ENCODE measurements around the gene MYL3.

Gene MYL3

GRCh38 chr3:46899151-46900006, 36.1 kb upstream of the MYL3 start:
- DNase-seq: no peak

GRCh38 chr3:46898321-46899150, 35.3 kb upstream of the MYL3 start:
- DNase-seq: no peak

- no peak for DNase-seq
These were observed 34.6 kb upstream of the MYL3 start for GRCh38 chr3:46897829-46898320.

- no peak for DNase-seq
These were observed 33.8 kb upstream of the MYL3 start for GRCh38 chr3:46897031-46897430.

GRCh38 chr3:46896386-46896785, 33.1 kb upstream of the MYL3 start:
- DNase-seq: no peak

GRCh38 chr3:46895761-46896160, 32.5 kb upstream of the MYL3 start:
- no peak for DNase-seq

- DNase-seq: peak; percentile 50 to 76 (median 60)
These were observed 32.0 kb upstream of the MYL3 start for GRCh38 chr3:46895204-46895660.

- no peak for DNase-seq
These were observed 31.0 kb upstream of the MYL3 start for GRCh38 chr3:46894256-46894655.

- DNase-seq: no peak
These were observed 30.5 kb upstream of the MYL3 start for GRCh38 chr3:46893763-46894162.

- no peak for DNase-seq
These were observed 30.0 kb upstream of the MYL3 start for GRCh38 chr3:46893146-46893748.

- DNase-seq: no peak
These were observed 29.3 kb upstream of the MYL3 start for GRCh38 chr3:46892285-46893145.

- DNase-seq: no peak
These were observed 27.9 kb upstream of the MYL3 start for GRCh38 chr3:46891132-46891531.

- DNase-seq: no peak
These were observed 26.9 kb upstream of the MYL3 start for GRCh38 chr3:46890132-46890531.

- DNase-seq: no peak
These were observed 26.3 kb upstream of the MYL3 start for GRCh38 chr3:46889381-46890110.

- no peak for DNase-seq
These were observed 25.5 kb upstream of the MYL3 start for GRCh38 chr3:46888705-46889104.

- DNase-seq: no peak
These were observed 24.8 kb upstream of the MYL3 start for GRCh38 chr3:46887980-46888494.

- DNase-seq: no peak
These were observed 22.4 kb upstream of the MYL3 start for GRCh38 chr3:46885612-46886011.

- no peak for DNase-seq
These were observed 21.7 kb upstream of the MYL3 start for GRCh38 chr3:46884929-46885328.

- no peak for DNase-seq
These were observed 21.2 kb upstream of the MYL3 start for GRCh38 chr3:46884427-46884826.

GRCh38 chr3:46883830-46884185, 20.6 kb upstream of the MYL3 start:
- DNase-seq: no peak

Measured in T-helper 1 cell (primary cell).